Neuronal stem cell (in vitro differentiated cells): Measurements from ENCODE around the gene XPO6.
A peak's percentile ranks its signal among the peaks of the same experiment; 100 is the strongest.

Experiments used
- DNase-seq: peaks from one replicate; pipeline ENCODE4 v3.0.0-alpha.2; 2013; ENCODE audit warnings: low spot score
- H2AFZ ChIP-seq: one replicate; pipeline ENCODE4 v1.6.1; 2013; ENCODE audit warnings: mild to moderate bottlenecking, low read length, inconsistent platforms
- H2AK5ac ChIP-seq: 2 replicates; pipeline ENCODE4 v1.6.1; 2013; ENCODE audit warnings: low read depth, mild to moderate bottlenecking, inconsistent platforms, low read length, moderate library complexity, mixed read lengths
- H2BK120ac ChIP-seq: 2 replicates; pipeline ENCODE4 v1.6.1; 2013; ENCODE audit warnings: low read depth, mild to moderate bottlenecking, inconsistent platforms, low read length, moderate library complexity, mixed read lengths
- H2BK12ac ChIP-seq: one replicate; pipeline ENCODE4 v1.6.1; 2013; ENCODE audit warnings: low read length, inconsistent platforms
- H2BK15ac ChIP-seq: 2 replicates; pipeline ENCODE4 v1.6.1; 2013; ENCODE audit warnings: mild to moderate bottlenecking, low read length, inconsistent platforms, mixed read lengths
- H2BK5ac ChIP-seq: one replicate; pipeline ENCODE4 v1.6.1; 2013; ENCODE audit warnings: inconsistent platforms, mild to moderate bottlenecking, low read length, moderate library complexity
- H3K14ac ChIP-seq: one replicate; pipeline ENCODE4 v1.6.1; 2013; ENCODE audit warnings: low read length, inconsistent platforms
- H3K18ac ChIP-seq: 2 replicates; pipeline ENCODE4 v1.6.1; 2013; ENCODE audit warnings: low read length, inconsistent platforms
- H3K23ac ChIP-seq: 2 replicates; pipeline ENCODE4 v1.6.1; 2013; ENCODE audit warnings: low read depth, mild to moderate bottlenecking, mixed read lengths, low read length, inconsistent platforms; ENCODE audit not compliant: poor library complexity
- H3K27ac ChIP-seq: replicated peaks from 3 replicates; pipeline ENCODE4 v1.5.1; 2013; ENCODE audit warnings: low read length, inconsistent platforms
- H3K27me3 ChIP-seq, 3 experiments: 2 replicates each; pipeline ENCODE4 v1.6.1; 2013; ENCODE audit warnings: low read length in 3 of 3, mild to moderate bottlenecking in 2 of 3, inconsistent platforms in 1 of 3, low read depth in 1 of 3, mixed read lengths in 1 of 3, moderate library complexity in 1 of 3; ENCODE audit not compliant: control insufficient read depth in 3 of 3, insufficient read depth in 3 of 3
- H3K36me3 ChIP-seq, 2 donors: replicated peaks in 1 of 2; 2 replicates each; pipeline ENCODE4 v1.6.1; 2013; ENCODE audit warnings: low read length in 2 of 2; ENCODE audit not compliant: control insufficient read depth in 2 of 2, insufficient read depth in 2 of 2
- H3K4ac ChIP-seq: 2 replicates; pipeline ENCODE4 v1.6.1; 2013; ENCODE audit warnings: inconsistent platforms, mild to moderate bottlenecking, low read length, moderate library complexity
- H3K4me1 ChIP-seq, 2 donors: 1 replicate in 1 of 2; 2 replicates in 1 of 2; pipeline ENCODE4 v1.6.1; 2013; ENCODE audit warnings: low read length in 2 of 2, low read depth in 1 of 2; ENCODE audit not compliant: control insufficient read depth in 2 of 2, insufficient read depth in 1 of 2
- H3K4me2 ChIP-seq: one replicate; pipeline ENCODE4 v1.6.1; 2013; ENCODE audit warnings: mild to moderate bottlenecking, low read length, inconsistent platforms; ENCODE audit not compliant: insufficient read depth, poor library complexity, severe bottlenecking
- H3K4me3 ChIP-seq, 2 donors: 2 replicates each; pipeline ENCODE4 v1.5.1; 2013; ENCODE audit warnings: low read length in 2 of 2, mild to moderate bottlenecking in 2 of 2, inconsistent platforms in 1 of 2, moderate library complexity in 1 of 2
- H3K79me1 ChIP-seq: one replicate; pipeline ENCODE4 v1.6.1; 2013; ENCODE audit warnings: low read depth, mild to moderate bottlenecking, inconsistent platforms, low read length, moderate library complexity
- H3K9ac ChIP-seq: one replicate; pipeline ENCODE4 v1.6.1; 2013; ENCODE audit warnings: mild to moderate bottlenecking, low read depth, low read length, inconsistent platforms; ENCODE audit not compliant: poor library complexity
- H3K9me3 ChIP-seq, 2 donors: replicated peaks in 1 of 2; 2 replicates each; pipeline versions ENCODE3 to v1.6.1; 2013; ENCODE audit warnings: low read length in 2 of 2, mild to moderate bottlenecking in 2 of 2, inconsistent platforms in 1 of 2, low read depth in 1 of 2, mixed read lengths in 1 of 2, moderate library complexity in 1 of 2; ENCODE audit not compliant: control insufficient read depth in 2 of 2, insufficient read depth in 1 of 2
- H4K8ac ChIP-seq: one replicate; pipeline ENCODE4 v1.6.1; 2013; ENCODE audit warnings: low read depth, mild to moderate bottlenecking, inconsistent platforms, low read length, moderate library complexity
- H4K91ac ChIP-seq: one replicate; pipeline ENCODE4 v1.6.1; 2013; ENCODE audit warnings: low read length, low read depth, mild to moderate bottlenecking, inconsistent platforms; ENCODE audit not compliant: poor library complexity
- WGBS, 2 donors: extraction: QIAGEN DNeasy Blood & Tissue Kit; methylation state at CpG; one replicate each; pipeline ENCODE4 v1.1.7; 2013; ENCODE audit warnings: missing lambda C conversion rate in 2 of 2, mixed read lengths in 1 of 2; ENCODE audit not compliant: insufficient read length in 2 of 2, insufficient replicate concordance in 1 of 2; ENCODE audit errors: extremely low coverage in 2 of 2; 5-methylcytosine and 5-hydroxymethylcytosine counted together

XPO6 gene

DNA sequence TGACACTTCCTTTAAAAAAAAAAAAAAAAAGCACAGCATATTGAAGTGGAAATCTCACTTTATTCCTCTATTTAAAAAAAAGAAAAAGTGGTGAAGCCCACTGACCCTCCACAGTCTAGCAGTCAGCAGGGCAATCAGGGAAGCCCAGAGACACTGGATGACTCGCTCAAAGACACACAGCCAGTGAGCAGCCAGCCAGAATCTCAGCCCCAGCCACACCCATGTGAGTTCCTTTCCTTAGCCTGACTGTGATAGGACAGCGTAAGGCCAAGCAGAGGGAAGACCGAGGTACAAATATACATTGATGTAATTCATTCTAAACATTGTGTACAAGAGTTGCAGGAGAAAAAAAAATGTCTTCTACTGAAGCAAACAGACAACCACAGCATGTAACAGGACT, 22.5 kb downstream of the XPO6 start:
- H3K18ac ChIP-seq, result no peak overlapping the region
- H3K79me1 ChIP-seq, result peaks cover 4% of the 10 kb centered on the region
- H3K27me3 ChIP-seq, result no peaks in the 10 kb centered on the region
- H3K4me2 ChIP-seq, result no peak overlapping the region
- H2BK15ac ChIP-seq, result no peak overlapping the region
- H3K4ac ChIP-seq, result no peak overlapping the region
- peaks cover 0 to 11% of the 10 kb centered on the region in 2 donors for H3K9me3 ChIP-seq
- no peak for DNase-seq
- peaks cover 2 to 60% of the 10 kb centered on the region in 2 donors for H3K36me3 ChIP-seq
- H4K8ac ChIP-seq, result no peak overlapping the region
- no peak overlapping the region for H3K27ac ChIP-seq
- no peak overlapping the region for H3K23ac ChIP-seq
- H3K4me3 ChIP-seq, result no peak overlapping the region
- H2BK5ac ChIP-seq, result no peak overlapping the region
- no peak overlapping the region for H2AK5ac ChIP-seq
- H4K91ac ChIP-seq, result no peak overlapping the region
- H3K4me1 ChIP-seq, result no peaks in the 10 kb centered on the region
- H2BK120ac ChIP-seq, result peak overlapping the region; percentile 44
- no peak overlapping the region for H2BK12ac ChIP-seq
- WGBS, 2 donors, result no CpG with 5 or more reads among the region's 3 CpGs
- H3K14ac ChIP-seq, result no peak overlapping the region
- H3K9ac ChIP-seq, result no peak overlapping the region
- no peak overlapping the region for H2AFZ ChIP-seq

DNA sequence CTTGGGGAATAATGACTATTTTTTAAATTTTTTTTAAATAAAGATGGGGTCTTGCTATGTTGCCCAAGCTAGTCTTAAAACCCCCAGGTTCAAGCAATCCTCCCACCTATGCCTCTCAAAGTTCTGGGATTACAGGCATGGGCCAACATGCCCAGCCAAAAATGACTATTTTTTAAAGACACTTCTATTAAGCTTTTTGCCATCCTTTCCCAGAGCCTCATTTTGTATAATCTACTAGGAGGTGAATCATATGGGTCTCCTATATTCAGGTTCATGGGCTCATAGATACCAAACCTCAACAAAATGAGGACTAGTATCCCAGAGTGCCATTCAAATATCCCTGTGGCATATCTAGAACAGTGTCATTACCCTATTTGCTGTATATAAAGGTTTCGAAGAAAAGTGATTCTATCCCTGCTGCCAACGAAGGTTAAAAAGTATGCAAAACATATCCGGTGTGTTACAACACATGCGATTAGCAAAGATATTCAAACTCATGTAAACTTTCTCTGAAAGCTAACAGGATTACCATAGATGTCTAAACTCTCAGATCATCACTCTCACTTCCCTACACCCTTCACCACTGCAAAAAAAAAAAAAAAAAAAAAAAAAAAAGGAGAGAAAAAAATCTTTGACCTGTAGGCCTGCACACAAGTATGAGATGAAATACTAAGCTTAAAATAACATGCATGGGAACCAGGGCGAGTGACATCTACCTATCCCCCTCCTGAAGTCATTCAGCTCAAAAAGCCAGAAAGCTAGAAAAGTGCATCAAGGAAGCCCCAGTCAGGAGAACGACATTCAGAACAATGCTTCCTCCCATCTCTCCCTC, 23.5 kb downstream of the XPO6 start:
- H2AFZ ChIP-seq, result no peak overlapping the region
- no peak overlapping the region for H4K8ac ChIP-seq
- no peak overlapping the region for H2AK5ac ChIP-seq
- no peak overlapping the region for H3K14ac ChIP-seq
- no peaks in the 10 kb centered on the region for H3K4me1 ChIP-seq
- no peak overlapping the region for H3K4me2 ChIP-seq
- no peak overlapping the region for H3K18ac ChIP-seq
- H2BK5ac ChIP-seq, result no peak overlapping the region
- H3K4me3 ChIP-seq, result no peak overlapping the region
- no peak overlapping the region for H2BK12ac ChIP-seq
- no peak overlapping the region for H2BK15ac ChIP-seq
- no peak overlapping the region for H2BK120ac ChIP-seq
- H3K23ac ChIP-seq, result no peak overlapping the region
- H3K36me3 ChIP-seq, result peaks cover 2 to 51% of the 10 kb centered on the region in 2 donors
- no CpG with 5 or more reads among the region's 6 CpGs for WGBS, 2 donors
- H3K79me1 ChIP-seq, result no peaks in the 10 kb centered on the region
- H3K27ac ChIP-seq, result no peak overlapping the region
- peaks cover 0 to 11% of the 10 kb centered on the region in 2 donors for H3K9me3 ChIP-seq
- no peak for DNase-seq
- H3K4ac ChIP-seq, result no peak overlapping the region
- no peak overlapping the region for H4K91ac ChIP-seq
- no peaks in the 10 kb centered on the region for H3K27me3 ChIP-seq
- H3K9ac ChIP-seq, result no peak overlapping the region

DNA sequence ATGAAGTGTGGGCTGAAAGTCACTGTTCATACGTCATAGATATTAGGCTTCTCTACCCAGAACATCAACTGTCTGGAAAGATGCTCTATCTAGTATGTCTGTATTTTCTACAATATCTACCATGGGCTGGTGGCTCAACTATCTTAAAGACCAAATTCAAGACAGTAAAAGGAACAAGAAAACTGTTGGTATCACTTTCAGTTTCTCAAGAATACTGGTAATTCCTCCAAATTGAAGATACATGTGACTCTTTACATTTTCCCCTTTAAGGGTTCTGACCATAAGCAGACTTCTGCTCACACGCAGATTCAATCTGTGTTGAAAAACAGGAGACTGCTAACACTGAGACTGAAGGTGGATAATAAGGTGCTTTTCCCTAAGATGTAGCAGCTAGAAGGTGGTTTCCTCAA, 24.2 kb downstream of the XPO6 start:
- H3K9ac ChIP-seq, result no peak overlapping the region
- H3K27me3 ChIP-seq, result no peaks in the 10 kb centered on the region
- H3K18ac ChIP-seq, result no peak overlapping the region
- H3K36me3 ChIP-seq, result peaks cover 2 to 50% of the 10 kb centered on the region in 2 donors
- H2BK120ac ChIP-seq, result no peak overlapping the region
- H3K23ac ChIP-seq, result no peak overlapping the region
- no peak for DNase-seq
- no peak overlapping the region for H3K4me2 ChIP-seq
- no peak overlapping the region for H2AFZ ChIP-seq
- no peak overlapping the region for H4K91ac ChIP-seq
- H2BK15ac ChIP-seq, result no peak overlapping the region
- no peak overlapping the region for H3K4ac ChIP-seq
- H4K8ac ChIP-seq, result no peak overlapping the region
- no peak overlapping the region for H3K14ac ChIP-seq
- no peak overlapping the region for H2BK5ac ChIP-seq
- no peak overlapping the region for H2BK12ac ChIP-seq
- no peak overlapping the region for H3K27ac ChIP-seq
- H3K79me1 ChIP-seq, result no peaks in the 10 kb centered on the region
- H3K9me3 ChIP-seq, result peaks cover 0 to 11% of the 10 kb centered on the region in 2 donors
- WGBS, 2 donors, result no CpG with 5 or more reads among the region's 2 CpGs
- no peak overlapping the region for H2AK5ac ChIP-seq
- H3K4me3 ChIP-seq, result no peak overlapping the region
- H3K4me1 ChIP-seq, result no peaks in the 10 kb centered on the region

- WGBS, 2 donors, result no CpG with 5 or more reads among the region's 4 CpGs
Measured at GRCh38 chr16:28186752-28187151, 25.0 kb downstream of the XPO6 start.

More at GRCh38 chr16:28186752-28187151, 25.0 kb downstream of the XPO6 start:
- H2BK120ac ChIP-seq, result no peak overlapping the region
- H2BK15ac ChIP-seq, result no peak overlapping the region
- H3K18ac ChIP-seq, result no peak overlapping the region
- no peak overlapping the region for H3K23ac ChIP-seq
- H3K36me3 ChIP-seq, result peaks cover 0 to 50% of the 10 kb centered on the region in 2 donors
- DNase-seq, result no peak
- no peak overlapping the region for H2AFZ ChIP-seq
- H3K9ac ChIP-seq, result no peak overlapping the region
- H3K9me3 ChIP-seq, result peaks cover 0 to 11% of the 10 kb centered on the region in 2 donors
- no peak overlapping the region for H4K91ac ChIP-seq
- no peak overlapping the region for H3K14ac ChIP-seq
- no peak overlapping the region for H4K8ac ChIP-seq
- H3K27ac ChIP-seq, result no peak overlapping the region
- no peak overlapping the region for H2BK12ac ChIP-seq
- H3K4me3 ChIP-seq, result no peak overlapping the region
- no peaks in the 10 kb centered on the region for H3K4me1 ChIP-seq
- no peaks in the 10 kb centered on the region for H3K79me1 ChIP-seq
- no peak overlapping the region for H2AK5ac ChIP-seq
- no peak overlapping the region for H2BK5ac ChIP-seq
- no peak overlapping the region for H3K4me2 ChIP-seq
- no peak overlapping the region for H3K4ac ChIP-seq
- H3K27me3 ChIP-seq, result no peaks in the 10 kb centered on the region
